NCI-H1694 (cell line): ENCODE data around the gene STYX.

Experiments used
- DNase-seq: peaks from one replicate; lab custom pipeline; 2025; lab: John Stamatoyannopoulos, UW

Gene STYX

DNA sequence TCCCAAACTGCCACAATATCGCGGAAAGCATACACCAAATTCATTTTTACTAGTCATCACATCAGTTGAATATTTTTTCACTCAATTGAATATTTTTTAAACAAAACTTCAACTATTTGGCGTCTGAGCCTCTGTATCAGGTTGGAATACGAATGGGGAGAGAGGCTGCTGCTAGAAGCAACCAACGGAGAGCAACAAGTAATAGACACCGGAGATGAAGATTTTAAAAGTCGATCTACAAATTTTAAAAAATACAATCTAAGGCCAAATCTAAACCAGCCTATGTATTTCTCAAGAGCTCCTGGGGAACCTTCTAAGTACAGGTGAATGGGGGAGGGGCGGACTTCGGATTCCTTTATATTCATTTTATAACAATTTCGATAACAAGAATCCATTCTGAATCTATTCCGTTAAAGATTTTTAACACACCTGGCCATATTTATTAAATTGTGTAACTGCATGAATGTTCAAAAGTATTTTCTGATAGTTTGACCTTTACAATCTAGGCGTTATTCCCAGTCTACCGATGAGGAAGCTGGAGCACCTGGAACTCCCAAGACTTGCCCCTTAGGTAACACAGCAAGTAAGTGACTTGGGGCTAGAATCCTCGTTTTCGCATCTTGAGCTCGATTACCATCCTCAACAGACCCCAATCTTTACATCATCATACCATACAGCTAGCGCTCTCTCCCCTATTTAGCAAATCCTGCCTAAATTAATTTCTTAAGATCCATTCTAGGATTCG, 60.2 kb downstream of the STYX start:
- no peak for DNase-seq

DNA sequence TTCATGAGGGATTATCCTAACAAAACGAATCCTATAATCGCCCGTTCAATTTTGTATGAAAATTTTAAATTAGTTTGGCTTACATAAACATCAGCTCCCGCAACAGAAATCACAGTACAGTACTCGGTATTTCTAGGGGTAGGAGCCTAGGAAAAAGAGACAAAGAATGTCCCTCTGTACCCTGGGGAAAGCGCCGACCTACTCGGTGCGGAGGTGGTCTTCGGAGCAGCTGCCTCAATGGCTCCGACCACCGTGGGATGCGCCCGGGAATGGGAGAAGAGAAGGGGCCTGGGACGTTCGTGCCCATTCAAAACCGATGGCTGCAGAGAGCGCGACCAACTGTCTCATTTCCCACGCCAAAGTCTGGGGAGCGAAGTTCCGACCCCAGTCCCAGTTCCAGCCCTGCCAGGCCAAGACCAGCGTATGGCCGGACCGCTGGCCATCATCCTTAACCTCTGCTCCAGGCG, 60.8 kb downstream of the STYX start:
- DNase-seq, result no peak

DNA sequence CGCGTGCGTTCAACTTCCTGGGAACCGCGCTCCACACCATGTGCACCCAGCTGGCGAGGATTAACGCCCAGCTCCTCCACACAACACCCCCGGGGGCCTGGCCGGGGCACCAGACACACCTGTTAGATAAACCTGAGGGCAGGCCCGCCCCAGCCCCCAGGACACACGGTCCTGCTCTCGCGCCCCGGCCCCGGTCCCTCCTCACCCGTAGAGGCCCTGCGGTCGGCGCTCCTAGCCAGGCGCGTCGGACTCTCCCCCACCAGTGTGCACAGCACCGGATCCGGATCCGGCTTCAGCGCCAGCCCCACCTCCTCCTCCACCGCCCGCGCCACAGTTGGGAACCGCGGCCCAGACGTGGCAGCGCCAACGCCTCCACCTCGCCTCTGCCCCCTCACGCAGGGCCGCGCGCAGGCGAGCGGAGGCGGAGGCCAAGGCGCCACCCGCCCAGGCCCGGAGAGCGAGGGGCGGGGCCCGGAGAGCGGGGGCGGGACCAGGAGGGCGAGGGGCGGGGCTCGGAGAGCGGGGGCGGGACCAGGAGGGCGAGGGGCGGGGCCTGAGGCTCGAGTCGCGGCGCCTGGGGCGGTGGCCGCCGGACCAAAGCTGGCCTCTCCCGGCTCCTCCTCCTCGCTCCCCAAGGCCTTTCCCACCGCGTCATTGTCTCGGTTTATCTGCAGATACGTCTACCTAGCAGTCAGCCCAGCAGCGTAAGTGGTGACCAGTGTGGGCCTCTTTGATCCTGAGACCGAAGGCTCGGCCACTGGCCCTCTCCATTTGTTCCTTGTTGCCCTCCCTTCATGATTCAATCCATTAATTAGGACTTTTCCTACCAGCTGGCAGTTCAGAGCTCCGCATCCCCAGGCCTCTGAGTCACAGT, 61.5 kb downstream of the STYX start, which contains the start of gene GNPNAT1:
GNPNAT1 (minus strand) TSS at position 385 of the 874 bp plus-strand sequence. CDS start 6,957 bp downstream, outside the sequence.
- no peak for DNase-seq

DNA sequence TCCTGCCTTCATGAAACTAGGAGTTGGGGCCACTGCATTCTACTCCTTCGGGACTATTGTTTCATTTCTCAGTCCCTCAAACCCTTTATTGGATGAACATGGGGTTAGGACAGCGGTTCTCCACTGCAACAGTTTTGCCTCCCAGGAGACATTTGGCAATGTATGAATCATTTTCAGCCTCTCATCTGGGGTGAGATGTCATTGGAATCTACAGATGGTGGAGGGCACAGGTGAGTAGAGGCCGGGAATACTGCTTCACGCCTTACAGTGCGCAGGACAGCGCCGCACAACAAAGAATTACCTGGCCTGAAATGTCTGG, 62.1 kb downstream of the STYX start:
- no peak for DNase-seq

DNA sequence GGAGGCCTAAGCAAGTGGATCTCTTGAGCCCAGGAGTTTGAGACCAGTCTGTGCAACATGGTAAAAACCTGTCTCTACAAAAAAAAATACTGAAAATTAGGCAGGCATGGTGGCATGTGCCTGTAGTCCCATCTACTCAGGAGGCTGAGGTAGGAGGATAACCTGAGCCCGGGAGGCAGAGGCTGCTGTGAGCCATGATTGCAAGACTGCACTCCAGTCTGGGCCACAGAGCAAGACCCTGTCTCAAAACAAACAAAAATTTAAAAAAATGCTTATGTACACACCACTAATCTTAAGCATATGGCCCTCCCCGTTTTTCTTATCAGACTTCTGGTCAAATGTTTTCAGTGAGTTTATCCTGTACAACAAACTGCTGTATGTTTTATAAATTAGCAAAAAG, 63.1 kb downstream of the STYX start:
- no peak for DNase-seq

DNA sequence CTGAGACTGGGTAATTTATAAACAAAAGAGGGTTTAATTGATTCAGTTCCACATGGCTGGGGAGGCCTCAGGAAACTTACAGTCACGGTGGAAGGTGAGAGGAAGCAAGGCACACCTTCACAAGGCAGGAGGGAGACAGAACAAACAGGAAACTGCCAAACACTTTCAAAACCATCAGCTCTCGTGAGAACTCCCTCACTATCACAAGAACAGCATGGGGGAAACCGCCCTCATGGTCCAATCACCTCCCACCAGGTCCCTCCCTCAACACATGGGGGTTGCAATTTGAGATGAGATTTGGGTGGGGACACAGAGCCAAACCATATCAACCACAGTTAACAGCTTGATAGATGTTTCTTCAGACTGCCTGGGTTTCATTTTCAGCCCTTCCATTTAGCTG, 67.7 kb downstream of the STYX start:
- DNase-seq, result no peak

DNA sequence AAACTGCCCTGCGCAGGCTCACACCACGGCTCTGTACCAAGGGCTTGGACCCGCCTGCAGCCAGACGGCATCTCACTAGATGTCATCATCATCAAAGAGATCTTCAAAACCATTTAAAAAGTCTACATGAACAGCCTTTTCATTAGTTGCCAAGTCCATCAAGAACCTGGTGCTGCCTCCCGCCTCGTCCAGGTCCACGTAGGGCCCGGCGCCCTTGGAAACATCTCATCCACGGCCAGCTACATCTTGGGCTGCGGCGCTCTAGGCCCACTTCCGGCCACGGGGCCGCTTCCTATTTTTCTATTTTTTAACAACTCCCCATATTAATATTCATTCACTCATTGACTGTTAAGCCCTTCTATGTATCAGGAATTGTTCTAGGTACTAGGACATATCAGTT, 68.9 kb downstream of the STYX start:
- no peak for DNase-seq

DNA sequence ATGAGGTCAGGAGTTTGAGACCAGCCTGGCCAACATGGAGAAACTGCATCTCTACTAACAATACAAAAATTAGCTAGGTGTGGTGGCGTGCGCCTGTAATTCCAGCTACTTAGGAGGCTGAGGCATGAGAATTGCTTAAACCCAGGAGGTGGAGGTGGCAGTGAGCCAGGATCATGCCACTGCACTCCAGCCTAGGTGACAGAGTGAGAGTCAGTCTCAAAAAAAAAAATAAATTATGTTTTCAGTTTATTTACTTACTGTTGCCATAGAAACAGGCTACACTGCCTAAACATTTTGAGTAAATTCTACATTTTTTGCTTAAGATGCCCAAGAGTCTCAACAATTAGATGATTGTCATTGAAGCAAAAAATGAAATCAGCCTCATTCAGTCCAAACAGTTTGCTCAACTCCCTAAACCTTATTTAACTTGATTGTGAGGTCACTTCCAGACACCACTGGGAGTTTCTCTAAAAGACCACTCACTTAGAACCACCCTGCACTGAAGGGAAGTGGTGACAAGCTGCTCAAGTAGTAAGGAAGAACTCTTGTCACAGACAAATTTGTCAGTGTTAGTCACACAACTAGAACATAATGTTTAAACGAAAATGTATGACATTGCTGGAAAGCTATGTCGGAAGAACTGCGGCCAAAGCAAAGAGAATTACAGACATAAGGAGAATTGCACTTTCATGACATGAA, 71.2 kb downstream of the STYX start:
- no peak for DNase-seq

DNA sequence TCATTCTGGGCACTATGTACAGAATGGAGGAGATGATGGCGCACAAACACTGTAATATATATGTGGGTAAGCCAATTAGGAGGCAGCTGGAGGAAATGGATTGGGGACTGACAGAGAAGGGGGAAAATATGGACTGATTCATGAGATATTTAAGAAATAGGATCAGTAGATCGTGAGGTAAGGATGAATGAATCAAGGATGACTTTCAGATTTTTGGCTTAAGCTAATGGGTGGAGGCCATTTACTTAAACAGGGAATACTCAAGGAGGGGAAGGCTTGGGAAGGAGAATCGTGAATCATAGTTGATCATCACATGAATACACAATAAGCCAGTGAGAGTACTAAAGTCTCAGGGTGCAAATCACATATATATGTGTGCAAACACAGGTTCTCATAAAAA, 72.6 kb downstream of the STYX start:
- no peak for DNase-seq

DNA sequence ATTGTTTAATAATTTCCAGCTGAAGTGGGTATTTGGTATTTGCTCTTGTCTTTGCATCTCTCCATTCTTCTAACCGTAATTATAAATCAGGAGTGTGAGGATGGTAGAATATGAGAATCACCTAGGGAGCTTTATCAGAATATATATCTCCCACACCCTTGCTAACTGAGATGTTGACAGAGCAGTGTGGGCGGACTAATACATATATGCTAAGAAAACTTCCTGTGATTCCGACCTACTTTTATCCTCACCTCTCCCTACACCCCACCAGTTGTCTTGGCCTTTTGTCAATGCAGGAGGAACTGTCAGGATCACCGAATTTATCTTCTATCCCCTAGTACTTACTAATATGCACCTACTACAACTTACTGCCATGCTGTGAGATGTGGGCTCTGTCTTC, 76.1 kb downstream of the STYX start:
- DNase-seq, result no peak

DNA sequence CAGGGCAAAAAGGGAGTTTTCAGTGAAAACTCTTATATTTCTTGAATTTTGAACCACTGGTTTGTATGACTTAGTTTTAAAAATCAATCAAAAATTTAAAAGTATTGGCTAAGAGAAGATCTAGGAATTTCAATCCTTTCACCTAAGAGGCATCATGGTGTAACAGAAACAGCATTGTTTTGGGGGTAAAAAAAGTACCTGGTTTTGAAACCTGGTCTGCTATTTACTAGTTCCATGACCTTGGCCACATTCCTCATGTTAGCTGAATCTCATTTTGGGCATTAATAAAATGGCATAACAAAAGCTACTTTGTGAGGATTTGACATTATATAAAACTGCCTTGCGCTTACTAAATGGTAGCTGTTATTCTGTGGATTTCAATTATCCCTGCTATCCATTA, 78.1 kb downstream of the STYX start:
- DNase-seq, result no peak

DNA sequence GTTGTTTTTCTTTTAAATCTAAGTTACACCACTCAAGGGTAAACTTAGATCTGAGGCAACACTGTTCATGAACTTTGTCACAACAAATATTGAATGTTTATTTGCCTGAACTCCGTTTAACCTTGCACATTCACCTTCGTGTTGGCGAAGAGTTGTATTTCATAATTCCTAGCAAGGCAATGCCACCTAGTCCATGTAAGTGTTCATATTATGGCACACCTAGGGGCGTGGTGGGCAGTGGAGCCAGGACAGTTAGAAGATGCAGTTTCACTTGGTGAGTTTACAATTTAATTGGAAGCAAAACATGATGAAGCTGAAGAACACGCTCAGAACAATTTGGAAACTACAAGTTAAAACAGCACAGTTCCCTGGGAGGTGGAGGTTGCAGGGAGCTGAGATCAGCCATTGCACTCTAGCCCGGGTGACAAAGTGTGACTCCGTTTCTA, 91.9 kb downstream of the STYX start:
- DNase-seq, result no peak

DNA sequence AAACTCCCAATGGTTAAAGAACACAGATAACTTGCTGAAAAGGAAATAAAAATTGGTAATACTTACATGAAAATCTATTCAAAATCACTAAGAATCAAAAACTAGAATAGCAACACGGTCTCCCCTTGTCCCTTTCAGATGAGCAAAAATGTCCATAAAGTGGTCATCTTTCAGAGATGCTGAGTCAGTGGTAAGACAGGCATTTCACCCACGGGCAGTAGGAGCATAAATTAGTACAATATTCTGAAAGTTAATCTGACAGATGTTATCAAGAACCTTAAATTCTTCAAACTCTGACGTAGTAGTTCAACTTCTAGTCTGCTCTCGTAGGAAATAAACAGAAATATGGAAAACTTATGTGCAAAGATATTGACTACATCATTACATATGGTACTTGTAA, 94.5 kb downstream of the STYX start:
- DNase-seq, result no peak
